GM23338 (cell line): ENCODE data around the gene POPDC3.

ENCODE experiments used
- CREB1 ChIP-seq: fragments of 250-450 bp; sonication (Bioruptor Pico); IDR thresholded peaks from 2 replicates; pipeline ENCODE4 v1.5.0; 2020; ENCODE audit warnings: low read depth, mild to moderate bottlenecking, moderate library complexity
- CTCF ChIP-seq, 2 experiments: fragments of 200-600 bp in 1 of 2; sonication (generic) in 1 of 2; conservative IDR thresholded peaks; 2 replicates each; pipeline versions ENCODE4 v1.5.1 to v1.6.1; 2016 to 2017; ENCODE audit warnings: antibody characterized with exemption in 2 of 2, low read depth in 2 of 2, mild to moderate bottlenecking in 2 of 2, moderate library complexity in 1 of 2
- ETS1 ChIP-seq: IDR thresholded peaks from 2 replicates; pipeline ENCODE4 v1.6.1; 2016; ENCODE audit warnings: antibody characterized with exemption
- EZH2 ChIP-seq: fragments of 200-600 bp; sonication (generic); IDR thresholded peaks from one replicate; pipeline ENCODE4 v1.8.0; 2017; ENCODE audit warnings: antibody characterized with exemption, mild to moderate bottlenecking, low read depth; ENCODE audit not compliant: unreplicated experiment
- EZH2phosphoT487 ChIP-seq: fragments of 200-600 bp; sonication (generic); IDR thresholded peaks from one replicate; pipeline ENCODE4 v1.8.1; 2018; ENCODE audit warnings: antibody characterized with exemption; ENCODE audit not compliant: unreplicated experiment
- NANOG ChIP-seq: IDR thresholded peaks from 2 replicates; pipeline ENCODE4 v1.6.1; 2016; ENCODE audit warnings: antibody characterized with exemption, borderline replicate concordance
- POLR2AphosphoS5 ChIP-seq: IDR thresholded peaks from 2 replicates; pipeline ENCODE4 v1.6.1; 2016; ENCODE audit warnings: antibody characterized with exemption, low read depth
- ZNF114 ChIP-seq: fragments of 250-450 bp; sonication (Bioruptor Pico); IDR thresholded peaks from 2 replicates; pipeline ENCODE4 v1.5.0; 2020; ENCODE audit warnings: mild to moderate bottlenecking, moderate library complexity
- TF ChIP-seq, protein P1 (sequence below): IDR thresholded peaks from one replicate; pipeline ENCODE4 v1.6.1; 2018; ENCODE audit warnings: antibody characterized with exemption; ENCODE audit not compliant: unreplicated experiment

DNA sequence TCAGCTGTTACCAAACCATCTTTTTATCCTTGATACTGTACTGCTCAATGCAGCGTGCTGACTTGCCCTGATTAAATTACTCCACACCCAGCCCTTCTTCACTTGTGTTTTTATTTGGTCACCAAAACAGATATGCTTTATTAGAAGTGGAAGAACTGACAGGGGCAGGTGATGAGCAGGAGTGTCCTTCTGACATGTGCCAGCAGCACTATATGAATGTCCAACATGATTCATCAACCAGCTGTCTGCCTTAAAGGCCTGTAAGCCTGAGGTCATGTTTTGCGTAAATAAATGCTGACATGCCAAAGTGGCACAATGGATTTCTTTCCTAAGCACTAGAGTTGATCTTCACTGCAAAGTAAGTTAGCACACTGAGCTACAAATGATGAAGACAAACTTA, 15.4 kb downstream of the POPDC3 start:
- no peak for TF ChIP-seq CTCF (conservative IDR thresholded peaks at IDR 0.05; ENCODE audit: low read depth in 2 of 2)
- TF ChIP-seq, protein P1, sequence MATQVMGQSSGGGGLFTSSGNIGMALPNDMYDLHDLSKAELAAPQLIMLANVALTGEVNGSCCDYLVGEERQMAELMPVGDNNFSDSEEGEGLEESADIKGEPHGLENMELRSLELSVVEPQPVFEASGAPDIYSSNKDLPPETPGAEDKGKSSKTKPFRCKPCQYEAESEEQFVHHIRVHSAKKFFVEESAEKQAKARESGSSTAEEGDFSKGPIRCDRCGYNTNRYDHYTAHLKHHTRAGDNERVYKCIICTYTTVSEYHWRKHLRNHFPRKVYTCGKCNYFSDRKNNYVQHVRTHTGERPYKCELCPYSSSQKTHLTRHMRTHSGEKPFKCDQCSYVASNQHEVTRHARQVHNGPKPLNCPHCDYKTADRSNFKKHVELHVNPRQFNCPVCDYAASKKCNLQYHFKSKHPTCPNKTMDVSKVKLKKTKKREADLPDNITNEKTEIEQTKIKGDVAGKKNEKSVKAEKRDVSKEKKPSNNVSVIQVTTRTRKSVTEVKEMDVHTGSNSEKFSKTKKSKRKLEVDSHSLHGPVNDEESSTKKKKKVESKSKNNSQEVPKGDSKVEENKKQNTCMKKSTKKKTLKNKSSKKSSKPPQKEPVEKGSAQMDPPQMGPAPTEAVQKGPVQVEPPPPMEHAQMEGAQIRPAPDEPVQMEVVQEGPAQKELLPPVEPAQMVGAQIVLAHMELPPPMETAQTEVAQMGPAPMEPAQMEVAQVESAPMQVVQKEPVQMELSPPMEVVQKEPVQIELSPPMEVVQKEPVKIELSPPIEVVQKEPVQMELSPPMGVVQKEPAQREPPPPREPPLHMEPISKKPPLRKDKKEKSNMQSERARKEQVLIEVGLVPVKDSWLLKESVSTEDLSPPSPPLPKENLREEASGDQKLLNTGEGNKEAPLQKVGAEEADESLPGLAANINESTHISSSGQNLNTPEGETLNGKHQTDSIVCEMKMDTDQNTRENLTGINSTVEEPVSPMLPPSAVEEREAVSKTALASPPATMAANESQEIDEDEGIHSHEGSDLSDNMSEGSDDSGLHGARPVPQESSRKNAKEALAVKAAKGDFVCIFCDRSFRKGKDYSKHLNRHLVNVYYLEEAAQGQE: no peak
- no peak for TF ChIP-seq POLR2AphosphoS5
- TF ChIP-seq EZH2phosphoT487: no peak
- TF ChIP-seq CREB1 (CRISPR knock-in tag): no peak
- no peak for TF ChIP-seq EZH2
- TF ChIP-seq NANOG: no peak
- TF ChIP-seq ETS1: no peak
- TF ChIP-seq ZNF114 (CRISPR knock-in tag): no peak
